GM18861 (cell line): Measurements from ENCODE around the gene MYOCD.
"Not testable (repeated sequence)": the region's sequence is repeated elsewhere in the genome, so short reads cannot be mapped to it uniquely, and the experiment has no call there.

Experiments used
- ATAC-seq: cut with Tn5 transposase; IDR thresholded peaks from one replicate; pipeline ENCODE4 v1.9.1; 2021; ENCODE audit not compliant: unreplicated experiment

Gene MYOCD, protein sequence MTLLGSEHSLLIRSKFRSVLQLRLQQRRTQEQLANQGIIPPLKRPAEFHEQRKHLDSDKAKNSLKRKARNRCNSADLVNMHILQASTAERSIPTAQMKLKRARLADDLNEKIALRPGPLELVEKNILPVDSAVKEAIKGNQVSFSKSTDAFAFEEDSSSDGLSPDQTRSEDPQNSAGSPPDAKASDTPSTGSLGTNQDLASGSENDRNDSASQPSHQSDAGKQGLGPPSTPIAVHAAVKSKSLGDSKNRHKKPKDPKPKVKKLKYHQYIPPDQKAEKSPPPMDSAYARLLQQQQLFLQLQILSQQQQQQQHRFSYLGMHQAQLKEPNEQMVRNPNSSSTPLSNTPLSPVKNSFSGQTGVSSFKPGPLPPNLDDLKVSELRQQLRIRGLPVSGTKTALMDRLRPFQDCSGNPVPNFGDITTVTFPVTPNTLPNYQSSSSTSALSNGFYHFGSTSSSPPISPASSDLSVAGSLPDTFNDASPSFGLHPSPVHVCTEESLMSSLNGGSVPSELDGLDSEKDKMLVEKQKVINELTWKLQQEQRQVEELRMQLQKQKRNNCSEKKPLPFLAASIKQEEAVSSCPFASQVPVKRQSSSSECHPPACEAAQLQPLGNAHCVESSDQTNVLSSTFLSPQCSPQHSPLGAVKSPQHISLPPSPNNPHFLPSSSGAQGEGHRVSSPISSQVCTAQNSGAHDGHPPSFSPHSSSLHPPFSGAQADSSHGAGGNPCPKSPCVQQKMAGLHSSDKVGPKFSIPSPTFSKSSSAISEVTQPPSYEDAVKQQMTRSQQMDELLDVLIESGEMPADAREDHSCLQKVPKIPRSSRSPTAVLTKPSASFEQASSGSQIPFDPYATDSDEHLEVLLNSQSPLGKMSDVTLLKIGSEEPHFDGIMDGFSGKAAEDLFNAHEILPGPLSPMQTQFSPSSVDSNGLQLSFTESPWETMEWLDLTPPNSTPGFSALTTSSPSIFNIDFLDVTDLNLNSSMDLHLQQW

DNA sequence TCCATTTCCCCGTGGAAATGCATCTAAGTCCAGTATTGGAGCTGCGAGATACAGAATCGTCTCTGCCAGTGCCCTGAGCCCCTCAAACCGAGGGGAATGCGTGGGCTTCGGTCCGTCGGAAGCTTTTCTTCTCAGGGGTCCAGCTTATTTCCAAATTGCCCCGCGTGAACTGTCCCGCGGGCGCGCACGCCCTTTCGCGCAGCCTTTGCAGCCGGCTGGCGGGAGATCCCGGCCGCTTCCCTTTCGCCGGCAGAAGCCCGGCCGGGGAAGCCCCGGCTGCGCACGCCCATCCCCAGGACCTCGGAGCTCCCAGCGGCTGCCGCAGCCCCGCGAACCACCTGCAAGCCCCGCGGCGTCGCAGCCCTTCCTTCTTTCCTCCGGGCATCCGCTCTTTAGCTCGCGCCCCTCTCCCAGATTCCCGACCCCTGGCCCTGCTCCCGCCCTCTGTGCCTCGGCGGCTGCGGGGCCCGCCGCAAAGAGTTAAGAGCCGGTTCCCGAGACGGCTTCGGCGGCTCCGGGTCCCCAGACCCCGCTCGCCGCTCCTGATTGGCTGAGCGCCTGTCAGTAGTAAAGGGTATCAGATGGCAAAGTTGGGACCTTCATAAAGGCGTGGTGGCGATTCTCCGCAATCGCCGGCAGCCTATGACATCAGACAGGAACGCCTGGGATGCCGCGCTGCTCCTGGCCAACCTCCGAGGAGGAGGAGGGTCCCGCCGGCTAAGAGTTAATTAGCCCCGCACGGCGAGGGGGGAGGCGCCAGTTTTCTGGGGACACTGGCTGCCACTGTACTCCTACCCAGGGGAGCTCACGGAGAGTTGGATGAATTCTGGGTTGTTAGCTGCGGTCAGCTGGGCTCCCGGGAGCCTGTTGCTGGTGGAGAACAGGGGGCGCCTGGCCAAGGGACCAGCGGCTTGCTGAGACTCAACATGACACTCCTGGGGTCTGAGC, at the start of gene MYOCD:
TSS of gene MYOCD (plus strand) at position 628 of the 948 bp plus-strand sequence. CDS start at position 927, 299 bp downstream.
- ATAC-seq, result no peak

DNA sequence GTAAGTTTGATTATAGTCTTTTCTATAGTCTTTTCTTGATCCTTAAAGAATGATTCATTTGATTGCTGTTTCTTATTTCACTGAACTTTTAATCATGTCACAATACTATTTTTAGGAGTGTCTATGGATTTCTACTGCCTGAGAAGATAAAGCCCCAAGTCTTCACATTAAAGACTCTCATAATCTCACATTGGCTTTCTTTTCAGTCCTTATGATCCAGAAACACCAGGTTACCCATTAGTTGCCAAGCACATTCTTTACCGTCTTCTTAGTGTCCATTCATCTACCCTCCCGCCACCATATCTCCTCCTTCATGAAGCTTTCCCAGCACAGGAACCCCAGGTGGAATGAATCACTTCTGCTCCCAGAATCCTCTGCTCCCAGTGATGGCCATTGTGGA, 49.5 kb upstream of the MYOCD start:
- no peak for ATAC-seq

DNA sequence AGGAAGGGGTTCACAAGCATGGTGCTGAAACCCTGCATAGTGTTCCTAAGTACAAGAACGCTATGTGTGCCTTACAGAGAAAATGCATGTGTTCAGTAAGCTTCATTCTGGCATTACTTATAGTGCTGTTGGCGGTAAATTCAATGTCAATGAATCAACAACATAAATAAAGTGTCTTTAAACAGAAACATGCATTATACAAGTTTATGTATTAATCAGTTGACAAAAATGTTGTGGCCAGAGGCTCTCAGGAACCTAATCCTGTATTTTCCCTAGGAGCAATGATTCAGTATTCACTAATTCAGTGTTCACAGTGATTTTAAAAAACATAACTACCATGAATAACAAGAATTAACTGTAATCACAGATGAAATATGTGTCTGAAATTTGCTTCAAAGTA, 47.1 kb upstream of the MYOCD start:
- ATAC-seq, result no peak

DNA sequence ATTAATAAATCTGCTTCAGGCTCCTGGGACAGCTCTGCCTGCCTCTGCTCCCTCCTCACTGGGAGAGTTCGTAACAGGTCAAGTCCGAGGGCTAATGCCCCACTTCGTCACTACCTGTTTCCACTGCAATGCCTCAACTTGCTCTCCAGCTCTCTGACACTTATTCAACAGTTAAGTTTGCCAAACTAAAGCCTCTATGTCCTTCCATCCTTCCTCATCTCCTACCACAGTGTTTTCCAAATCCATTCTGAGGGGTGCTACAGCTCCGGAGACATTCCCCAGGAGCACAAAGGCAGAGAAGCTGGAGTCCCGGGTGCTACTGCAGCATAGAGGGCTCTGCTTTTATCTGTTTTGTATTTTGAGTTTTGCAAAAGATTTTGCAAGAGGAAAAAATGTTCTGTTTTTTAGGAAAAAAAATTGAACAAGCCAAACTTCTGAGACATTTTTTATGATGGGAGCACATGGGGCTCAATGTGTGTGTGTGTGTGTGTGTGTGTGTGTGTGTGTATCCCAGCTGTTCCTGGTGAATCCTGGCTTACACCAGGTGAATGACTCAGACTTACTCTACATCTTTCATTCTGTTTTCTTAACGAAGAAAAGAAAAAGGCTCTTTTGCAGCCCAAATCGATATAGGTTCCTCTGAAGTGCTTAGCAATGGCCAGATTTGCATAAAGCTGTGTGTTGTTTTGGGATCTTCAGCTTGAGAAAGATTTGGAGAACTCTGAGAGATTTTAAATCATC, 46.1 kb upstream of the MYOCD start:
- ATAC-seq, result no peak

DNA sequence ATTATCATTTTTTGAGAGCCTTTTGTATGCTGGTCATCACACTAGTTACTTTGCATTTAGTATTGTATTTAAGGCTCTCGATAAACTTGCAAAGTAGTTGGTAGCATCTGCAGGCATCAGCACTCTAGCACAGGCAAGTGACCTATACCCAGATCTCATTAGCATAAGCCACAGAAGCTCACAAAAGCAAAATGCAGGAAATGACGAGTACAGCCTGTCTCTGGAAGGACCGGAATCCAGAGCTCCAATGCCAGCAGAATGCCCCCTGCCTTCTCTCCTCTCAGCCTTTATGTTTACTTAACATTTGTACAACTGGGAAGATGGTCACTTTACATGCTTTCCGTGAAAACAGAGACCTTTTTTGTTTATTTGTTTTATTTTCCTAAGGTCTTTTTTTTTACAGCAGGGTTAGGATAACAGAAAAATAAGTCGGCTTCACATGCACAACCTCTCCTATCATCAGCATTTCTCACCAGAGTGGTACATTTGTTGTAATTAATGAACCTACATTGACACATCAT, 45.4 kb upstream of the MYOCD start:
- no peak for ATAC-seq

DNA sequence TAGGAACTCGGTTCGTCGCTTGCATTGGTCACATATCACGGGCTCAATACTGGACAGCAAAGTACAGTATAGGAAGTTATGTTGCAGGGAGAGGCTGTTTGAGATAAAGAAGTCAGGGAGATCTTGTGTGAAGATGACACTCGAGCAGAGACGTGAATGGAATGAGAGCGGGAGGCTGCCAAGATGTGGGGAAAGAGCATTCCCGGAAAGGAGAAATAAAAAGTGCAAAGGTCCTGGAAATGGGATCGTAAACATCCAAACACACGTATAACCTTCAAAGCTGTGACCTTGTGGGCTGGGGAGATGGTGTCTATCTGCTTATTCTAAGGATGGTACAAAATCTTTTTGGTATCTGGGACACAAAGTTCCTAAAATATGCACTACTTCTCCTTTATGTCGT, 43.0 kb upstream of the MYOCD start:
- no peak for ATAC-seq

DNA sequence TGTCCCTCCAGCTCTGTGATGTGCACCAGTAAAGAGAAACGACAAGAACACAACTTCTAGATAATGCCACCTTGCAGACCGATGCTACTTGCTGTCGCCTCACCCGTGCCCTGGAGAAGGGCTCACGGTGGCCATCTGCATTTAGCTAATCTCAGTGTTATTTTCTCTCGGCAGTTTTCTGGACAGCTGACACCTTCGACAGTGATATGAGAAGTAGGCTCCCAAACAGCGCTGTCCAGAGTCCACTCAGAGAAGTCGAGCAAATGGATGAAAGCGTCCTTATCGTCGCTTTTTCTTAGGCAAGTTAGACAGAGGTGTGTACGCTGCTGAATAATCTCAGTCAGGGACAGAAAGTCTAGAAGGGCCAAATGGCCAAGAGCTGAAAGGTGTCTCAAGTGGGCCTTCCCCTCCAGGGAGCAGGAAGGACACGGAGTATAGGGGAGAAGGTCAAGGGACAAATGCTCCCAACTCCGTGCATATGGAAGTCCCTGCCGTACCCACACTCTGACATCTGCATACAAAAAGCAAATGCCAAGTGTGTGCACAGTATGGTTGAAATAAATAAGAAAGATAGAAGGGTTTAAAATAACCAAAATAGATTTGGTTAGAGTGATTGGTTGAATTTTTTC, 42.4 kb upstream of the MYOCD start:
- no peak for ATAC-seq

DNA sequence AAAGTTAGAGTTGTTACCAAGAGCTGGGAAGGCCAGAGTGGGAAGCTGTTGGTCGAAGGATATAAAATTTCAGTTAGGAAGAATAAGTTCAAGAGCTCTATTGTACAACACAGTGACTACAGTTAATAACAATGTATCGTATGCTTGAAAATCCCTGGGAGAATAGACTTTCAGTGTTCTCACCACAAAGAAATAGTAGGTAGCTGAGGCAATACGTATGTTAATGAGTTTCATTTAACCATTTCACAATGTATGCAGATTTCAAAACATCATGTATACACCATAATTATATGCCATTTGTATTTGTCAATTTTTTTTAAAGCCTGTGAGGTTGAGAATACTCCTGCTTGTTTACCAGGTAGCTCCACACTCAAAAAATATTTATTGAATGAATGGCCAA, 41.5 kb upstream of the MYOCD start:
- no peak for ATAC-seq

DNA sequence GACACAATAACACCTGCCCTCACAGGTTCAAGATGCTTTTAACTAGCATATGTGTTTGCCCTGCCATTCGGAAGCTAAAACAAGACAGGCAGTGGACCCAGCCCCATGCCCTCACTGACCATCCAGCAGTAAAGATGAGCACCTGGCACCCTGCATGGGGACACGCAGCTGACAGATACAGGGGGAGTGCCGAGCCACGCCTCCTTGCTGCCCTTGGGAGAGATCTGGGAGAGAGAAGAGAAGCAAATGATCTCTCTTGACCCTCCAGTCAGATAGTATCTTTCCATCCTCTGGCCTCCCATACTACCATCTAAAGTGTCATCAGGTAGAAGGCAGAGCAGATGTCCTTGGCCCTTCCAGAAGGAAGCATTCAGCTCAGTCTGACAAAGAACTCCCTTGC, 40.6 kb upstream of the MYOCD start:
- ATAC-seq, result no peak

DNA sequence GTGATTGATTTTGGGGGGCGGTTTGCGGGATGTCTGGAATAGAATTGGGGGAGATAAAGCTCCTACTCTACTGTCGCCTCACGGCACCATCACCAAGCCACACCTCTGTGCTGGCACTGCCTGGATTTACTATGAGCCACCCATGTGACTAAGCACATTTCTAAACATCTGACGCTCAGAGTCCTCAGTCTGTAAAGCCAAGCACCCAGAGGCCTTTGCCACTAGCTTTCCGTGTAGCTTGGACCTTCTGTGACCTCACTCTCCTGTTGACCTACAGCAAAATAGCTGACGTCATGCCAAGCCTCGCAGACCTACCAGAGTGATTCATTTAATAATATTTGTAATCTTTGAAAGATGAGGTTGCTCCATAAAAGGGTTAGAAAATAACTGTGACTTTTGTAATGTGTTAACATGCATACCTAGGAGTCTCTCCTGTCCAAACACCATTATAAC, 38.5 kb upstream of the MYOCD start:
- no peak for ATAC-seq

DNA sequence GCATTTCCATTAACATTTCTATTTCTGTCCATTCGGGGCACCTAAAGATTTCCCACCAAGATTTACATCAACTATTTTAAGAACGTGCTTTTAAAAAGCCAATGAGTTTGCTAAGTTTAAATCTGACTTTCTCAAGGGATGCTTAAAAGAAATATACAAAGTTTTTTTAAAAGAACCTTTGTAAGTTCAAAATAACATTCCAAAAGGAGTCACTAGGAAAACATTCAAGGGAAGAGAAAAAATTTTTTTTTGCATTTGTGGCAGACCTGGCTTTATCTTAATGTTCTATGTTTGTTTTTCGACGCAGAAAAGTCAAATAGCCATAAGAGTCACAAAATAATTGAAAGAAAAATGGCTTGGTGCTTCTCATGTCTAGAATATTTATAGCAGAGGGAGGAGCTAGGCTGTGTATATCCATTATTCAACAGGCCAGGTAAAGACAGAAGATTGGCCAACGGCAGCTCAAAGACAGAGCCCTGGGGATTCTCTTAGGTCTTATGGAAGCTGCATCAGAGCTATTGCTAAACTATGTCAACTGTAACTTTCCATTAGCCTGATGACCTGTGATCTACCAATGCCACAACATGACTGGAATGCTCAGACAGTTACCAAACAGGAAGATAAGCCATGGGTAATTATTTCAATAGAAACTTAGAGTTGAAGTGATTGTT, 37.8 kb upstream of the MYOCD start:
- ATAC-seq, result no peak

DNA sequence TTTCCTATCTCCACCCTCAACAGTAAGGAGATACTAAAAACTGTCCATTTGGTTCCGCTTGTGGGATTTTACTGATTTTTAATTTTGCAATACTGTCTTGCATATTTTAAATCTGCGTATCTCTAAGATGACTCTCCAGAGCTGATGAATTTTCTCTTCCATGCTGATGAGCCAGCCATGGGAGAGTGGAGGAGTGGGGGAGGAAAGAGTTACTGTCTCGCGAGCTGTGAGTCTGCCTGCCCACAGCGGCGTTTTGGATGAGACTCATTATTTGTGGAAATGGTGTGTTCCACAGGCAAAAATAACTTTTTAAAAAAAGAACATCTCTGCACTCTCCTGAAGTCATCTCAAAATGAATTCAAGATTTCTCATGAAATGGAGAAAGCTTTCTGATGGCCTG, 34.6 kb upstream of the MYOCD start:
- no peak for ATAC-seq

DNA sequence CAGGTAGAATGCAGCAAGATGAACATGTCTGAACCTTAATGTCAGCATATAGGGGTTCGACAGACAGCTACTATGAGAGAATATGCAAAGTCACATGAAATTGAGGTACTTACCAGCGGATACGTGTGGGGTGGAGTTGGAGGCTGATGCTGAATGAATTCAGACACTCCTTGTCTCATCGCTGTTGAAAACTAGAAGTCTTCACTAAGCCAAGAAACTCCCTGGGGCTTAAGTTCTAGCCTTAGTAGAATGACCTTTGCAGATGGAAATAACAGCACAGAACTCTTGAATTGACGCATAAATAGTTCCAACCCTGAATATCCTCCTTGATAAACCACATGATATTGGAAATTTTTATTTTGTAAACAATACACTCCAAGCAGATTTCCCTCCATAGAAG, 32.9 kb upstream of the MYOCD start:
- no peak for ATAC-seq

DNA sequence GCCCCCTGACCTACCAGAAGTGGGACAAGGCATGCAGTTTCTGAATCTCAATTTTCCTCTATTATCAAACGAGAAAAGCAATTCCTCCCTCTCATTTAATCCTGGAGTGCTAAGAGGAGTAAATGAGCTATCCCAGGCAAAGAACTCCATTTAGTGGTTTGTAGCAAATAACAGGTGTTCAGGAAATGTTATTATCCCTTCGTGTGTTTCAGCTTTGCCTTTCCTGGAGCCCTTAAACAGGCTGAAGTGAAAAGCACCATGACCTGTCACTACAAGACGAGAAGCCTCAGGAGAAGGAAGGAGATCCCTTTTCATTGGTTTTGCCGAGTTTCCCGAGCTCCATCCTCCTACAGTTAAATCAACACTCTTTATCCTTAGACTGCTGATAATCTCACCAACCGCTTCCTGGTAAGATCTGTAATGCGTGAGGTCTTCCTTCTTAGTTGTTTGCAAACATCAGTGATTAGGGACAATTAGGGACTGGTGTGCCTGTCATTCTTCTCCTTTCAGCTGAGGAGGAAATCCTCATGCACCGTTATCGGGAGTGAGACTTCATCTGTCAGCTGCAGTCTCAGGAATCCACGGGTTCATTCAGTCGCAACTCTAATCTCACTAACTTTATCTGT, 30.8 kb upstream of the MYOCD start:
- ATAC-seq, result no peak

DNA sequence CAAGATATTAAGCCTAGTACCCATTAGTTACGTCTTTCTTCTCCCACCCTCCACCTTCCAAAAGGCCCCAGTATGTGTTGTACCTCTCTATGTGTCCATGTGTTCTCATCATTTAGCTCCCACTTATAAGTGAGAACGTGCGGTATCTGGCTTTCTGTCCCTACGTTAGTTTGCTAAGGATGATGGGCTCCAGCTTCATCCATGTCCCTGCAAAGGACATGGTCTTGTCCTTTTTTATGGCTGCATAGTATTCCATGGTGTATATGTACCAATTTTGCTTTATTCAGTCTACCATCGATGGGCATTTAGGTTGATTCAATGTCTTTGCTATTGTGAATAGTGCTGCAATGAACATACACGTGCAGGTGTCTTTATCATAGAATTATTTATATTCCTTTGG, 29.7 kb upstream of the MYOCD start:
- ATAC-seq, result not testable (repeated sequence)

DNA sequence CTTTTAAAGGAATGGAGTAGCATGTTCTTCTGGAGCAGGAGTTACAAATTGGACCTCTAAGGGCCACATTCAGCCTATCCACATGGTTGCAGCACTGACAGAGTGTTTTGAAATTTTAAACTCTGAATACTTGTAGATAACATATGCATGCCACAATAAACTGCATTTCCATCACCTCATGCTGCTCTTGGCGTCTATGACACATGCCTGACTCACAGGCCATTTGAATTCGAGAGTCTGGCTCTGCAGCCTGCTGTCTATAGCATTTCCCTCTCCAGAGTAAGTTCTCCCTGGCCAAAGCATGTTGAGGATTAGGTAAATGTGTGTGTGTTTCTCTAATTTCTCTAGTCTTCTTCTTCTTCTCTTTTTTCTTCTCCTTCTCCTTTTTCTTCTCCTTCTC, 28.7 kb upstream of the MYOCD start:
- ATAC-seq, result no peak

DNA sequence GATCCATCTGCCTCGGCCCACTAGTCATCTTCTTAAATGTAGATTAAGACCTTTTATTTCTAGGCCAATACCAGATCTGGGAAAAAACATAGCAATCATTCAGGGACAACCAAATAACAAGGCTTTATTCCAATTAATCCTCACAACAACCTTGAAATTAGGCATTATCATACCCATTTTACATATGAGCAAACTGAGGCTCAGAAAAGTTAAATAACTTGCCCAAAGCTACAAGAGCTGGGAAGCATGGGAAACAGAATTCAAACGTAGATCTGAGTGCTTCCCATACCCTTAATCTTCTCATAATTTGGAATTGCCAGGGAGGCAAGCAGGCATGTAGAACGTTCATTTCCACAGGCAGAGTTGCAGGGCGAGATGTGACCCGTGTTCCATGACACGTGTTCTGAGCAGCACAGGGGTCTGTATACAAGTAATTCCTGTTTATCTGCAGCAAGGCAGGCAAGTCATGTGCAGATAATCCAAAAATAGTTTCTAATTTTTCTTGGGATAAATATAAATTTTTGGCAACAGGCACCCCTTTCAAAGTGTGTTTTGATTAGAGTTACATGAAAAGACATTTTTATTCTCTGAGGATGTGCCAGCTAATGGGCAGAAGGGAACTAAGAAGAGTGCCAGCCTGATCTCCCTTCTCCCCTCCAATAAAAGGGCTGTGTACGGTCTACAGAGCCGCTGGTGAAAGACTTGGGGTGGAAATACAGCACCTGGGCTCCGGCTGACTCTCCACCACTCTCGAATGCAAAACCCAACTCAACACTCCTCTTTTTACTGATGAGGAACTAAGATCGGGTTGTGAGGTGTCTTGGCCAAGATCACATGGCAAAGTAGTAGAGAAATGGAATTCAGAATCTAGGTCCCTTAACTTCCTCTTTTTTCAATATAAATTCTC, 27.7 kb upstream of the MYOCD start:
- ATAC-seq, result no peak
